ENCODE results near the gene SEC22C.

The SEC22C gene

GRCh38 chr3:42533161-42533897, 48.4 kb downstream of the SEC22C start:
- no peak for DNase-seq

GRCh38 chr3:42532229-42532628, 49.5 kb downstream of the SEC22C start:
- no peak for DNase-seq

GRCh38 chr3:42531470-42531869, 50.3 kb downstream of the SEC22C start:
- no peak for DNase-seq

GRCh38 chr3:42530073-42530472, 51.7 kb downstream of the SEC22C start:
- DNase-seq, result no peak

GRCh38 chr3:42529468-42529867, 52.3 kb downstream of the SEC22C start:
- DNase-seq, result no peak

GRCh38 chr3:42527368-42527917, 54.3 kb downstream of the SEC22C start:
- DNase-seq, result no peak

GRCh38 chr3:42526616-42527367, 55.0 kb downstream of the SEC22C start:
- no peak for DNase-seq

GRCh38 chr3:42525736-42526345, 55.9 kb downstream of the SEC22C start:
- no peak for DNase-seq

- DNase-seq, result no peak
Observed at GRCh38 chr3:42525212-42525611, 56.6 kb downstream of the SEC22C start.

- no peak for DNase-seq
Observed at GRCh38 chr3:42524751-42525150, 57.0 kb downstream of the SEC22C start.

GRCh38 chr3:42520906-42521305, 60.9 kb downstream of the SEC22C start:
- no peak for DNase-seq

GRCh38 chr3:42520336-42520735, 61.4 kb downstream of the SEC22C start:
- no peak for DNase-seq

- no peak for DNase-seq
Observed at GRCh38 chr3:42519568-42519962, 62.2 kb downstream of the SEC22C start.

- no peak for DNase-seq
Observed at GRCh38 chr3:42518800-42519567, 62.8 kb downstream of the SEC22C start.

- DNase-seq, result no peak
Observed at GRCh38 chr3:42517117-42517516, 64.7 kb downstream of the SEC22C start.

GRCh38 chr3:42516443-42516842, 65.3 kb downstream of the SEC22C start:
- DNase-seq, result no peak

- DNase-seq, result no peak
Observed at GRCh38 chr3:42515976-42516375, 65.8 kb downstream of the SEC22C start.

GRCh38 chr3:42515391-42515916, 66.3 kb downstream of the SEC22C start:
- DNase-seq, result no peak

- no peak for DNase-seq
Observed at GRCh38 chr3:42514876-42515275, 66.9 kb downstream of the SEC22C start.

GRCh38 chr3:42513521-42513920, 68.2 kb downstream of the SEC22C start:
- DNase-seq, result no peak

GRCh38 chr3:42513121-42513520, 68.6 kb downstream of the SEC22C start:
- no peak for DNase-seq

GRCh38 chr3:42511736-42512135, 70.0 kb downstream of the SEC22C start:
- no peak for DNase-seq

GRCh38 chr3:42511201-42511600, 70.6 kb downstream of the SEC22C start:
- no peak for DNase-seq
